ENCODE data around the gene EBI3.

DNA sequence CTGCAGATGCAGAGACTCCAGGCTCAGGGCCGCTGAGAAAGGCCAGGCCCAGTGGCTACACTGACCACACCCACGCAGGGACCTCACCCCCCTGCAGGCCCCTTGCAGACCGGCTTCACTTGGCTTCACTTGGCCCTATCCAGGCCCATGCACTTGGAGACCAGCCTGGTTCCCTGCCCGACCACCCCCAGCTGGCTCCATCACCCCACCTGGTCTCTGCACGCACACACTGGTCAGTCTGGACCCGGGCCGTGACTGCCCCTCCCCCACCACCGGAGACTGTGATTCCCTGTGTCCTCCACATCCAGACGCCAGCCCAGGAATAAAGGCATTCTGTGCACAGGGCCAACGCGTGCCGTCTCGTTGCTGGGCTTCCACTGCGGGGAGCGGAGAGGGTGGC, 4.9 kb upstream of the EBI3 start:
- TF ChIP-seq POLR2AphosphoS5 (IDR thresholded peaks at IDR 0.05; ENCODE audit: borderline replicate concordance, low read depth, low read length) (no peak), EZH2 (IDR thresholded peaks at IDR 0.05) (no peak), FOXP2 (optimal IDR thresholded peaks at IDR 0.05; ENCODE audit: control extremely low read depth, extremely low read length, insufficient read depth) (no peak)

Data from SK-N-MC (cell line).